ENCODE data around the gene NDUFS7.

The NDUFS7 gene

DNA sequence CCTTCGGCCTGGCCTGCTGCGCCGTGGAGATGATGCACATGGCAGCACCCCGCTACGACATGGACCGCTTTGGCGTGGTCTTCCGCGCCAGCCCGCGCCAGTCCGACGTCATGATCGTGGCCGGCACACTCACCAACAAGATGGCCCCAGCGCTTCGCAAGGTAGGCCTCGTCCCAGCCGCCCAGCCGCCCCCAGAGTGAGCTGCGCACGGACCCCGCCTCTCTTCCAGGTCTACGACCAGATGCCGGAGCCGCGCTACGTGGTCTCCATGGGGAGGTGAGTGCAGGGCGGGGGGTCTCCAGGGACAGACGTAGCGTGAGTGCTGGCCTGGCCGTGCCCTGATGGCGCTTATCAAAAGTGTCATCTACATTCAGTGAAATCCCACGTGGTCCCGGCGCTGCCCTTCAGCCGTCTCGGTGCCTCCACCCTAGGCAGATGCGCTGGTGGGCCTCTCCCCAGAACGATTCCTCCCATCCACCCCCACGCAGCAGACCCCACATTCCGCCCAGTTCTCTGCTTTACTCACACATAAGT, 7.2 kb downstream of the NDUFS7 start:
- TF ChIP-seq, protein P1, sequence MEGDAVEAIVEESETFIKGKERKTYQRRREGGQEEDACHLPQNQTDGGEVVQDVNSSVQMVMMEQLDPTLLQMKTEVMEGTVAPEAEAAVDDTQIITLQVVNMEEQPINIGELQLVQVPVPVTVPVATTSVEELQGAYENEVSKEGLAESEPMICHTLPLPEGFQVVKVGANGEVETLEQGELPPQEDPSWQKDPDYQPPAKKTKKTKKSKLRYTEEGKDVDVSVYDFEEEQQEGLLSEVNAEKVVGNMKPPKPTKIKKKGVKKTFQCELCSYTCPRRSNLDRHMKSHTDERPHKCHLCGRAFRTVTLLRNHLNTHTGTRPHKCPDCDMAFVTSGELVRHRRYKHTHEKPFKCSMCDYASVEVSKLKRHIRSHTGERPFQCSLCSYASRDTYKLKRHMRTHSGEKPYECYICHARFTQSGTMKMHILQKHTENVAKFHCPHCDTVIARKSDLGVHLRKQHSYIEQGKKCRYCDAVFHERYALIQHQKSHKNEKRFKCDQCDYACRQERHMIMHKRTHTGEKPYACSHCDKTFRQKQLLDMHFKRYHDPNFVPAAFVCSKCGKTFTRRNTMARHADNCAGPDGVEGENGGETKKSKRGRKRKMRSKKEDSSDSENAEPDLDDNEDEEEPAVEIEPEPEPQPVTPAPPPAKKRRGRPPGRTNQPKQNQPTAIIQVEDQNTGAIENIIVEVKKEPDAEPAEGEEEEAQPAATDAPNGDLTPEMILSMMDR (IDR thresholded peaks at IDR 0.05) = no peak

DNA sequence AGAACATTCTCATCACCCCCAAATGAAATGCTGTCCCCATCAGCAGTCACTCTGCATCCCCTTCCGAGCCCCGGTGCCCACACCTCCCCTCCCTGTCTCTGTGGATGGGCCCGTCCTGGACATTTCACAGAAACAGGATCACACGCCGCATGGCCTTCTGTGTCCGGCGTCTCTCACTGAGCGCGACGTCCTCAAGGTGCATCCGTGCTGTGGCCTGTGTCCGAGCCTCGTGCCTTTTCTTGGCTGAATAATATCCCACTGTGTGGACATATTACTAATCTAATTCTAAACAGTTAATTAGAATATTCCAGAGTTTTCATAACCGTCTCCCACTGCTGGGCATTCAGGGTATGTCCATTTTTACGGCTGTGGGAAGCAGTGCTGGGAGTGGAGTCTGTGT, 8.7 kb downstream of the NDUFS7 start:
- TF ChIP-seq, protein P1 (IDR thresholded peaks at IDR 0.05) = no peak

DNA sequence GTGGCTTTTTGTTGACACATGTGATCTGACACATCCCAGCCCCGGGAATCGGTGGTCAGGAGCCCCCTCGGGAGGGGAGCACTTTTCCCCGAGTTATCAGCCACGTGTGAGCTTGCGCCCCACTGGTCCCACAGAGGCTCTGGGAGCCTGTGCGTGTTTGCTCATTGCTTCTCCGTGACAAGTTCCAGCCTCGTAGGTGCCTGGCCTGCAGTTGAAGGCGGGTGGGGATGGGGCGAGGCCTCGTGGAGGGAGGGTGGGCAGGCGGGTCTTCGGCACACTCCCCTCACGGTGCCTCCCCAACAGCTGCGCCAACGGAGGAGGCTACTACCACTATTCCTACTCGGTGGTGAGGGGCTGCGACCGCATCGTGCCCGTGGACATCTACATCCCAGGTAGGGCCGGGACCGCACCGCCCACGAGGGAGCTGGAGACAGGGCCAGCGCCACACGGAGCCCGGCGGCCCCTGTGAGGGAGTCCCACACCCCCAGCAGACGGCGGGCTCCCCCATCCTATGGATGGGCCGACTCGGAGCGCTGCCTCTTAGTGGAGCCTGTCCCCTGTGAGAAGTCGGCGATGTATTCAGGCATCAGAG, 9.3 kb downstream of the NDUFS7 start:
- TF ChIP-seq, protein P1 (IDR thresholded peaks at IDR 0.05) = no peak

DNA sequence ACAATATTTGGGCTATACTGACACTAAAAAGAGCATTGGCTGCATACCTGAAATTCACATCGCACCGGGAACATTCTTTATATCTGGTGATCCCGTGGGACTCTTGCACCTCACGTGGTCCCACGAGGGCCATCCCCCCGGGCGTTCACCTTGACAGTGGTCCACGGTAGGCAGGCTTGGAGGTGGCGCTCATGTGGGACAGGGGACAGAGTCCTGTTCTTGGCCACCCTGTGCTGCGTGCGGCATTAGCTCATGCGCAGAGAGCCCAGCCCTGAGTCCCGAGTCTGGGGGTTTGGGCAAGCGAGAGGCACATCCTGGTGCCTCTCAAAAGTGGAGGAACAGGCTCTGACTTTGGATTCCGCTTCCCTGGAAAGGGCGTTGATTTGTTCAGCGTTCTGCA, 10.1 kb downstream of the NDUFS7 start:
- TF ChIP-seq, protein P1 (IDR thresholded peaks at IDR 0.05) = no peak

DNA sequence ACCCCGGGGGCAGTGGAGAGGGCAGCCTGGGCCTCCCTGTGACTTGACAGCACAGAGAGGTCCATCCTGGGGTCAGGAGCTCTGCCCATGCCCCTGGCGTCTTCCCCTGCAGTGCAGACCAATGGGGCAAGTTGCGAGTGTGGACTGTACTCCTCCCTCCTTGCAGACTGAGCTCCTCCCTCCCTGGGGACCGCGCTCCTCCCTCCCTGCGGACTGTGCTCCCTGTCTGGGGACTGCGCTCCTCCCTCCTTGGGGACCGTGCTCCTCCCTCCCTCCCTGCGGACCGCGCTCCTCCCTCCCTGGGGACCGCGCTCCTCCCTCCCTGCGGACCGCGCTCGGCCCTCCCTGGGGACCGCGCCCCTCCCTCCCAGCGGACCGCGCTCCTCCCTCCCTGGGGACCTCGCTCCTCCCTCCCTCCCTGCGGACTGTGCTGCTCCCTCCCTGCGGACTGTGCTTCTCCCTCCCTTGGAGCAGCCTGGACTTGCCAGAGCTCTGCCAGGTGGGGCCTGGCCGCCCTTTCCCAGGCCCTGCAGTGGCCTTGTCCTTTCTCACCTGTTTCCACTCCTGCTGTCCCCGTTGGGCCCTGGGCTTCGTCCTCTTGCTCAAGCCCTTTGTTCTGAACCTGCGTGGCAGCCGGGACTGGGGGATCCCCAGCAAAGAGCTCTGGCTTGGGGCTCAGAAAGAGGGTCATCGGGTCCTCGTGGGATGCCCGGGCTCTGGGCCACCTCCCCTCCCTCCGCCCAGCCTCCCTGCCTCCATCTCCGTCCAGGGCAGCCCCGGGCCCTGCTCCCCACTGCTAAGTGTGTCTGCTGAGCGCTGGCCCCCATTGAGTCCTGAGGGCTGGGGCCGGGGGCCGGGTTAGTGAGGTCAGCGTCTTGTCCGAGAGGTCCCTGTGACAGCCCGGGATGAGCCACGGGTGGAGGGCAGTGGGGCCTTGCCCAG, 10.8 kb downstream of the NDUFS7 start:
- TF ChIP-seq, protein P1 (IDR thresholded peaks at IDR 0.05) = no peak

DNA sequence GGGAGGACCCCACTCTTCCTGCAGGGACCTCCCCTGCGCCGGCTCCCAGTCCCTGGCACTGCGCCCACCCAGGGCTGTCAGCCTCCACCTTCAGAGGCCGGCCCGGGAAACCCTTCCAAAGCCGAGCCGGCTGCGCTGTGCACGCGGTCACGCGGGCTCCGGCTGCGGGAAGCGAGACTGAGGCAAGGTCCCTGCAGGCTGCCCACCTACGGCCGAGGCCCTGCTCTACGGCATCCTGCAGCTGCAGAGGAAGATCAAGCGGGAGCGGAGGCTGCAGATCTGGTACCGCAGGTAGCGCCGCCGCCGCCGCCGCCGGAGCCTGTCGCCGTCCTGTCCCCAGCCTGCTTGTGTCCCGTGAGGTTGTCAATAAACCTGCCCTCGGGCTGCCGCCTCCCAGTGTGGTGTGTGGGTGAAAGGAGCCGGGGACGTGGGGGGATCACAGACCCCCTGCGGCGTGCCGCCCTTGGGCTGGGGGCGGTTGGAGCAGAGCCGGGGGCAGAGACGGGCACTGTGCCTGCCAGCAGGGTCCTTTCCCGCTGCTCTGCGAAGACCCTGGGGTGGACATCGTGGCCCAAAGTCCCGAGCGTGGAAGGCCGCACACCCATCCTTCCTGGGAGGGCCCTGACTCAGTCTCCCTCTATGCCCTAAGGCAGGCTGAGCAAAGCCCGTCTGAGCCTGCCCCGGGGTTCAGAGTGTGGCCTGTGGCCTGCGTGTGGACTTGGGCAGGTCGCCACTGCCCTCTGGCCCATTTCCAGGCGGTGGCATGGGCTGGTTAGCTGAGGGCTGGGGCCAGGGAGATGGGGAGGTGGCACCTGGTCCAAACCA, 11.7 kb downstream of the NDUFS7 start:
- TF ChIP-seq, protein P1 (IDR thresholded peaks at IDR 0.05) = no peak

All from LNCAP (cell line).